HG03460 (cell line): ENCODE results near the gene YES1.
A peak's percentile ranks its signal among the peaks of the same experiment; 100 is the strongest.
"Not testable (repeated sequence)": the region's sequence is repeated elsewhere in the genome, so short reads cannot be mapped to it uniquely, and the experiment has no call there.

Experiments used
- ATAC-seq: cut with Tn5 transposase; IDR thresholded peaks from one replicate; pipeline ENCODE4 v1.9.1; 2021; ENCODE audit not compliant: unreplicated experiment

The YES1 gene

GRCh38 chr18:785242-785641 lies 26.8 kb downstream of the YES1 start:
- ATAC-seq = peak; percentile 49

GRCh38 chr18:784470-785172 lies 27.4 kb downstream of the YES1 start:
- ATAC-seq = no peak

- ATAC-seq = no peak
Measured at GRCh38 chr18:778194-778927, 33.7 kb downstream of the YES1 start.

GRCh38 chr18:777021-777420 lies 35.0 kb downstream of the YES1 start:
- ATAC-seq = no peak

GRCh38 chr18:776044-776443 lies 36.0 kb downstream of the YES1 start:
- not testable (repeated sequence) for ATAC-seq

- no peak for ATAC-seq
Measured at GRCh38 chr18:774811-775210, 37.2 kb downstream of the YES1 start.

GRCh38 chr18:773980-774624 lies 37.9 kb downstream of the YES1 start:
- ATAC-seq = no peak

- ATAC-seq = no peak
Measured at GRCh38 chr18:770583-770961, 41.5 kb downstream of the YES1 start.

- no peak for ATAC-seq
Measured at GRCh38 chr18:767961-768360, 44.1 kb downstream of the YES1 start.

GRCh38 chr18:767084-767882 lies 44.8 kb downstream of the YES1 start:
- ATAC-seq = no peak

GRCh38 chr18:766550-766860 lies 45.5 kb downstream of the YES1 start:
- no peak for ATAC-seq

GRCh38 chr18:765764-766549 lies 46.1 kb downstream of the YES1 start:
- ATAC-seq = no peak

GRCh38 chr18:759864-760263 lies 52.2 kb downstream of the YES1 start:
- not testable (repeated sequence) for ATAC-seq

- no peak for ATAC-seq
Measured at GRCh38 chr18:755506-755905, 56.5 kb downstream of the YES1 start.

GRCh38 chr18:754656-755055 lies 57.4 kb downstream of the YES1 start:
- ATAC-seq = no peak

- no peak for ATAC-seq
Measured at GRCh38 chr18:750456-750855, 61.6 kb downstream of the YES1 start.

- ATAC-seq = no peak
Measured at GRCh38 chr18:744832-745597, 67.0 kb downstream of the YES1 start.

GRCh38 chr18:741931-742512 lies 70.0 kb downstream of the YES1 start:
- ATAC-seq = peak; percentile 82

- ATAC-seq = no peak
Measured at GRCh38 chr18:732371-732770, 79.7 kb downstream of the YES1 start.

- ATAC-seq = no peak
Measured at GRCh38 chr18:731185-731584, 80.9 kb downstream of the YES1 start.
